GM19025 (cell line): ENCODE measurements around the gene SUSD6.
"Not testable (repeated sequence)": the region's sequence is repeated elsewhere in the genome, so short reads cannot be mapped to it uniquely, and the experiment has no call there.

Experiments
- ATAC-seq: cut with Tn5 transposase; IDR thresholded peaks from one replicate; pipeline ENCODE4 v1.9.1; 2021; ENCODE audit warnings: mild to moderate bottlenecking, low read depth, moderate library complexity; ENCODE audit not compliant: unreplicated experiment

The SUSD6 gene

GRCh38 chr14:69619012-69619411, 7.6 kb downstream of the SUSD6 start:
- ATAC-seq, result no peak

- ATAC-seq, result no peak
These were observed 8.8 kb downstream of the SUSD6 start for GRCh38 chr14:69620211-69620611.

- ATAC-seq, result no peak
These were observed 9.6 kb downstream of the SUSD6 start for GRCh38 chr14:69620981-69621380.

GRCh38 chr14:69624136-69624535, 12.7 kb downstream of the SUSD6 start:
- ATAC-seq, result no peak

- peak; percentile 79 for ATAC-seq
These were observed 14.1 kb downstream of the SUSD6 start for GRCh38 chr14:69625299-69626131.

- ATAC-seq, result no peak
These were observed 14.7 kb downstream of the SUSD6 start for GRCh38 chr14:69626132-69626500.

- peak; percentile 50 for ATAC-seq
These were observed 18.1 kb downstream of the SUSD6 start for GRCh38 chr14:69629225-69630127.

DNA sequence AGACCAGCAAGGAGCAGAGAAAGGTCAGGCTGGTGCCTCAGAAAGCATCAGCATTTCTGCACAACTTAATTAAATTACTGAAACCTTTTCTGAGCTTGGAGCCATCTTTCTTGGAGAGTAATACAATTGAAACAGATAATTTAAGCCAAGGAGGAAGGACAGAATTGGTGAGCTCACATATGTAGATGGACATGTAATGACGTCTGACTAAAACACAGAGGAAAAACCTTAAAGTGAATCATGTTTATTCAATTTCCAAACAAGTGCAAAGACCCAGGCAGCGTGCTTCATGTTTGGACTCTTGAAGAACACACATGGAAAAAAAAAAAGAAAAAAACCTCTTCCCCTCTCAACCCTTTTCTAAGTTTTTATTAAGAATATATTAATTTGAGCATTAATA, 19.0 kb downstream of the SUSD6 start:
- no peak for ATAC-seq

DNA sequence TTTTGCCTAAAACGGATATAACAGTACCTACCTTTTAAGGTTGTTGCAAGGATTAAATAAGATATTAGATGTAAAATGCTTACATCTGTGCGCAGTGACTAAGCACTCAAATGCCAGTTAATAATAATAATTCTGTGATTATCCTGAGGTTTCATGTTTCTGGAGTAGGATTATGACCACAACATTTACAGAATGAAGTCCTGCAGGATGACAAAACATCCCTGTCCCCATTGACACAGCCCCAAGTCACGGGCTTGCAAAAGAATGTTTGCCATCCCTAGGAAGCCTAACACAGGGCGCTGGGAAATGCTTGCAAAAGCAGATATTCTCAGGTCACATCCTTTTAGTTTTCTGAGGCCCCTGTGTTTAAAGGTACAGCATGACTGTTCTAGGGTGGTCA, 20.1 kb downstream of the SUSD6 start:
- ATAC-seq, result no peak

- ATAC-seq, result no peak
These were observed 20.8 kb downstream of the SUSD6 start for GRCh38 chr14:69632164-69632563.

GRCh38 chr14:69632593-69633151, 21.3 kb downstream of the SUSD6 start:
- no peak for ATAC-seq

- no peak for ATAC-seq
These were observed 21.8 kb downstream of the SUSD6 start for GRCh38 chr14:69633238-69633637.

GRCh38 chr14:69635981-69636639, 24.7 kb downstream of the SUSD6 start:
- ATAC-seq, result no peak

DNA sequence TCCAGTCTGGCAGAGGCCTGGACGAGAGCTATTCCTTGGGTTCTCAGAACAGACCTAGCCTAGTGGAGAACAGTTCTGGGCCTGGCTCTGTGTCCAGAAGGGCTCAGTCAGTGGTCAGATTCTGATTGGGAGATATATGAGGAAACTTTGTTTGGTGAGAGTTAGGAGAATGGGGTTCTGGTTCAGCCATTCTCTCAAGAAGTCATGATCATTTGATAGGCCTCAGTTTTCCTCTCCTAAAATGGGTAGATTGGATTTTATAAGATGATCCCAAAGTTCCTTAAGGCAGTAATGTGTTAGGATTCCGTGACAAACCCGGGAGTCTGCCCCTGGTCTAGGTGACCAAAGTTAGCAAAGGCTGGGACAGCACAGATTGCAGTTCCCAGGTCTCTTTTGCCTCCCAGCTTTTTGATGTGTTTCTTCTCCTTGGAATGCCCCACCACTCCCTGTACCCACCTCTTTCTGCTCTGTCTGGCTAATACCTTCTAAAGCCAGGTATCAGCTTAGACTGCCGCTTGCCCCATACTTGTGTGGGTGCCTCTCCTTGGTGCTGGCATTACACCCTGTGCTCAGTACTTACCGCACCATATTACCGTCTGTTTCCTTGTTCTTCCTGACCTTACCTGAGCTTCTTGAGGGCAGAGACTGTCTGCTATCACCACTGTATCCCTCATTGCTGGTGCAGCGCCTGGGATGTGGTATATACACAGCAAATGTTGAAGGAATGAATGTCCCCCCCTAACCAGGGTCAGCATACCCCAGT, 25.5 kb downstream of the SUSD6 start:
- ATAC-seq, result no peak

GRCh38 chr14:69637503-69638031, 26.2 kb downstream of the SUSD6 start:
- no peak for ATAC-seq

DNA sequence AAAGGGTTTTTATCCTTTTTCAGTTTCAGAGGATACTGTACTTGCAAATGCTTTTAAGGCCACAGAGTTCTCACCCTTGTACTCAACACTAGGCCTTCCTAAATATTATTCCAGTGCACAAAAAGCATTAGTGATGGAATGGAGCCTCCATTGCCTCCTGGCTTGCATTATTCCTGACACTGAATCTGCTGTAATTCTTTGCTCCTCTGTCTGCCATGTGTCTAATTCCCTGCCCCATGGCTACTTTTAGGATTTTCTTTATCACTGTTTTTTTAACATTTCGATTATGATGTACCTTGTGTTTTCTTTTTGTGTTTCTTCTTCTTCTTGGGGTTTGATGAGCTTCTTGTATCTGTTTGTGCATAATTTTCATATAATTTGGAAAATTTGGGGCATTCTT, 29.5 kb downstream of the SUSD6 start:
- ATAC-seq, result no peak

GRCh38 chr14:69642212-69642793, 30.9 kb downstream of the SUSD6 start:
- ATAC-seq, result not testable (repeated sequence)

GRCh38 chr14:69643430-69644200, 32.2 kb downstream of the SUSD6 start:
- ATAC-seq, result no peak

- no peak for ATAC-seq
These were observed 33.4 kb downstream of the SUSD6 start for GRCh38 chr14:69644814-69645213.
